HG03354 (cell line): ENCODE results near the gene SLX4IP.

Experiments
- ATAC-seq: cut with Tn5 transposase; IDR thresholded peaks from one replicate; pipeline ENCODE4 v1.9.1; 2021; ENCODE audit warnings: mild to moderate bottlenecking; ENCODE audit not compliant: unreplicated experiment, poor library complexity, severe bottlenecking

Gene SLX4IP

DNA sequence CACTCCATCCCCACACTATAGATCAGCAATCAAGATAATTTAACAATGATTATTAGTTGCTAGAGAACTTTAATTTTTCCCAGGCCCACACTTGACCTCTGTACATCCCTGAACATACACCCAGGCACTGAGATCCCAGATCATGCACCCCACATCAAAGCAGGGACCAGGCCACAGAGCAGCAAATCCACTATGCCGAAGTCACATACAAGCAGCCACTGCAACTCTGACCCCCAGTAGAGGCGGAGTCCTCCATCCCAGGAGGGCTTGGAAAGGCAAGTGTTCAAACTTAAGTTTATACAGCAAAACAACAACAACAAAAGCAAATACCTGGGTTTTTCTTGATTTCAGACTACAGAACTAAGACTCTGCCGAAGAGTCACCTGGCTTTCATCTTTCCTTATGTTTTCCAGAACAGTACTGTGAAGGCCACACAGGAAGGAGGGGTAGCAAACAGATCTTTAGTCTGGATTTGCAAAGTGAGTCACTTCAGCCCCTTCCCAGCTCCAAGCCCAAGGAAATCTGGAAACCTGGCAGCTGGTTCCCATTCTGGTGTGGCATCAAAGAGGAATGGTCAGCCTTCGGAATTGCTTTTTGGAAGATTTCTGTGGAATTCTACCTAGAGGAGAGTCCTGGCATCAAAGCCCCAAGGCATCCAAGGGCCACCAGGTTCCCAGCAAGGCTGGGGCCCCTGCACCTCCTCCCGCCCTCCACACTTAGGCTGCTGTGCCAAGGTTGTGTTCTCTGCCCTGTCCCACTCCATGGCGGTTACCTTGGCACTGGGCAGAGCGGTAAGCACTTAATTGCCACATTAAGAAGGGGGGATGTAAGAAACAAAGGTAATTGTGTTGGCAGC lies 231.3 kb downstream of the SLX4IP start:
- no peak for ATAC-seq

DNA sequence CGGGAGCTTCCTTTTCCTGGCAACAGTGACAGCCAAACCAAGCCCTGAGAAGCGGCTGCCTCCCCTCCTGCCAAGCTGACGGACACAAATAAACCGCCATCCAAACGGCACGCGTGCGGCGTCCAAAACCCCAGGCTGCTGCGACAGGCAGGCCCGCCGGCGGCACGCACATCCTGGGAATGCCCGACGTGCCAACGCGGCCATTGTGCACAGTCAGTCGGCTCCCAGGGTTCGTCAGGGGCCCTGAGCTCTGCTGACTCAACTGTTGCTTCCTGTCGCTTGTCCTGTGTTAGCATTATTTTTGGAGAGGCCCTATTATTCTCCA lies 231.9 kb downstream of the SLX4IP start:
- no peak for ATAC-seq

DNA sequence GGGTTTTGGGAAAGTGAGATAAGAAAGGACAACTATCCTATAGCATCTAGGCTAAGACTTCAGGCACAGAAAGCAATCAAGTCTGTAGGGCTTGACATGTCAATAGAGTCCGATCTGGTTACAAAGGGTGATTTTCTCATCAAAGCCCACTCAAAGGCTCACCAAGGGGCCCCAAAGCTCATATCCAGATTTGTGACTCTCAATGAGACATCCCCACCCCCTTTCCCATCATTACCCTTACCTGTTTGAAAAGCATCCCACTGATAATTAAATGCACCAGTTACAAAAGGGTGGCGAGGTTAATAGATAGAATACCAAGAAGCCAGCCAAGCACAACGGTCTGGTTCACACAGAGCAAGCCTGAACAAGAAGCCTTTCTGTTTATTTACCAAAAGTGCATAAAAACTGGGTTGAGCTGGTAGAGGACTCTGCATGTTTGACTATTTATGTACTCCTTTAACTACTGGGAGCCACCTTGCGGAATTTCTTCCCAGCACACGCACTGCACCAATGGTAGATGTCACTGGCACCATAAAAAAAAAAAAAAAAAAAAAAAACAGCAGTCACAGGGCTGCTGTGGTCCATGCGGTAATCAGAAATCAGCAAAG lies 232.6 kb downstream of the SLX4IP start:
- no peak for ATAC-seq

DNA sequence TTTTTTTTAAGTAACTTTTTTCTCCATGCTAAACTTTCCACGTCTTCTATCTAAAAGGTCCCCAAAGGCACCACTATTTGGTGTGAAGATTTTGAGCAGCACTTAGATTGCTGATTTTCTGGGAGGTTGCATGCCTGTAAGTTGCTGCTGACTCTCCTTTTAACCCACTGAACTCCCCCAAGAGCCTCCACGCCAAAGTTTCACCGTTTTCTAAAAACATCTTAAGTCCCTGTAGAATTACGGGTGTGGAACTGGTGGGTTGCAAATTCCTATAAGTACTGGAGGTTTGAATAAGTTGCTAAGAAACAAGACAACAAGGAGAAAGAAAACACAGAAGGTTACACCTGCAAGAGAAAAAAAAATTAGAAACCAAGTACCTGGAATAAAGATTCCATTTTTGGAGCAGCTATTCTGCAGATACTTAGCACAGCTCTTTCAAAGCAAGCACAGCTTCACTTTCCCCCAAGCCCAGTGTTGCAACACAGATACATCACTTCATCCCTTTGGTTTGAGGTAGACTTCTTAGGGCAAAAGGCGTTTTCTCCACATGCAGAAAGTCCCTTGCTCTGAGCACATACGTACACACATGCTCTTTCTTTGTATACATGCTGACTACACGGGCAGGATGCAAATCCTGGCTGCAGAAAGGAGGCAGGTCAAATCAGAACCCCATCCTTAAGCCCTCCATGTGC lies 233.7 kb downstream of the SLX4IP start:
- no peak for ATAC-seq

DNA sequence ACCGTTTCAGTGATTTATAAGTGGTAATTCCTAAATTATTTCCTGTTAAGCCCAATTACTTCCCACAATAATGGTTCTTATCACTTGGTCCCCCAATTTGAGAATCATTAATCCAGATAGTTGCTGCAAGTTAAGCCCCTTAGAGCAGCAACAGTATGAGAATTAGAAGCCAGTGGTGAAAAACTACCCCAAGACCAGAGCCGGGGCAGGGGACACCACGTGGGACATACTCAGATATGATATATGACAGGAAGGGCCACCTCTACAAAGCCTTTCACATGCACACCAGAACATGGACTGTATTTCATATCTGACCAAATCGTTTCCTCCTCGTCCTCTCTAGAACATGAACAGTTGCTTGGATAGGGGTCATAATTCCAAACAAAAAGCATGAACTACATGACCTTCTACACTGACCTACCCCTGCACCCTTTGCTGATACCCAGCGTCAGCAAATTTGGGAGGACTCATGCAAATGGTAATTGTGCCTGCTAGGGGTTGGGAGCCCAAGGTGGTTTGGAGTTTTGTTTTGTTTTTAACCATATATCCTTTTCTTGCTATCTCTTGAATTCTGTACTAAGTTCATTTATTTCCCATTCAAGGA lies 234.8 kb downstream of the SLX4IP start:
- ATAC-seq: no peak

DNA sequence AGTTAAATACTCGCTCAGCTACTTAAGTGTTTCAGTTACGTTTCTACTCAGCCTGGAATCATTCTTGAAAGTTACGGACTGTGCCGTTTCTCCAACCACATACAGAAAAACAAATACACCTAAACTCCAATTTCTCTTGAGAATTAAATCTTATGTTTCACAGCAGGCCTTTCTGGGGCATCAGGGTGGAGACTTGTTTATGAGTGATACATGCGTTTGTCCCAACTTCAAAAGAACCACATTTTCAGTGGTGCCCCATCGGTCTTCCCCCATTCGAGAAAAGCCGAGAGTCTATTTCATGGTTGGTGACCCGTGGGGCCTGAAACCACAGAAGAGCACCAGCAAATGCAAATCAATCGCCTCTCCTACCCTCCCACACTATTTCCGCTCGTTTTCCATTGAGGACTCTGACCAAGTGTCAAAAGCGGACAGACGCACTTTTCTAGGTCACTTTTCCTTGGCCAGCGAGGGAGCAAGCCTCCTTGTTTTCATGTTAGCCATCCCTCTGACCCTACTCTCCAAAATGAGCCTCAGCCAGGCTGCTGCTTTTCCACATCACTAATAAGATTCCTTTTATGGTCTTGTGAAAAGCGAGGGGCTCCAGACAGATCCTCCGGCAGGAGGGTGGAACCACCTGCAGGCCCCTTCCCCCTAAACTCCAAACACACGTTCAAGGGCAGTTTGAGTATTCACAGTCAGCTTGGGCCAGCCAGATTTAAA lies 235.6 kb downstream of the SLX4IP start:
- ATAC-seq: peak; percentile 20

DNA sequence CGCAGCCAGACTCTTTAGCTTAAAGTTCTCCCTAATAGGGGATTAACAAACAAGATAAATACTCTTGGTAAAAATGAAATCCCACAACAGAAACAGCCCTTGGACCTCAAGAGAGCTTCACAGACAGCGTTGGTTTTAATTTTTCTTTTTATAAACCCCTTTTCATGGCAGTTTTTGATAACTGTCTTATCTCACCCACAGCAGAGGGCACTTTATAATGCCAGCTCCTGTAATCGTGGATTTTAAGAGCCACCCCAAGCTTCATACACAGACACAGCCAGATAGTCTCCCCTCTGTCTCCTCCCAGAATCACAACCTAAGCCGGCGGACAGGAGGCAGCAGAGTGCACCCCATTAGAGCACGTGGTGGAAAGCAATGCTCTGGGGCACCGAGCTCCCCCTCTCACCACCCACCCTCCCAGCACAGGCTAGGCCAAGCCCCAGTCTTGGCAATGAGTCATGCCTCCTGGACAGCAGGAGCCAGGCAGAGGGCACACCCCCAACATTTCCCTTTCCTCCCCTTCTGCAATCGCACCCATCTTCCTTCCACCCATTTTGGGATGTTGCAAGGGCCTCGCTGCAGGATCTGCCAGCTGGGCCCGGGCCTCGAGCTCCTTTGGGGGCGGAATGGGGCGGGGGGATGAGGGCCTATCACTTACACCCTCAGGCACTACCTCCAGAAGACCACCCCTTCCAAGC lies 236.3 kb downstream of the SLX4IP start:
- ATAC-seq: peak; percentile 34

DNA sequence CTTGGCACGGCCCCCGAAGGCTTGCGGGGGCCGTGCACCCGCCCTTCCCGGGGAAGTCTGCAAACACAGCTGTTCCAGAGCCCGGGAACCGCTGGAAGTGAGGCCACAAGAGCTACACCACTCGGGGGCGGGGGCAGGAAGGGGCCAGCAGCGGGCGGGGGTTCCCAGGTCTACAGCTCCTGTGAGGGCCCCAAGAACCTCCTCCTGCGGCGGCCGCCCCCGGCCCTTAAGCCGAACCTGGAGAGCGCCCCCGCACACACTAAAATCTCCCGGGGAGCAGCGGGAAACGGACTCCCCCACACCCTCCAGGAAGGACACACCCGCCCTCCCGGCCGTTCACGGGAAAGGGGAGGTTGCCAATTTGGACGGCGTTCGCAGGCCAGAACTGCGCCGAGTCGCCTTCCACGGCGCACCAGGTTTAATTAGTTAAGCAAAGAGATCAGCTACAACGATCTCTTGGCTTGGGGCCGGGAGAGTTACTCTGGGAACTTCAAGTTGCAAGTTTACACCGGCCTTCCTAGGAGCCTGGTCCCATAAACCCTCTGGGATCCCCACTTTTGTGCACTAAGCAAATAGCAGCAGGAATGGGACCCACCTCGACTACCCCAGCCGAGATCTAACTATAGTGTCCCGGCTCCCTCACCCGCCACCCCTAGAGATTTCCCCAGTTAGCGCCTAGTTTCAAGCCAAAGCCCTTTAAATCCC lies 237.0 kb downstream of the SLX4IP start:
- no peak for ATAC-seq

DNA sequence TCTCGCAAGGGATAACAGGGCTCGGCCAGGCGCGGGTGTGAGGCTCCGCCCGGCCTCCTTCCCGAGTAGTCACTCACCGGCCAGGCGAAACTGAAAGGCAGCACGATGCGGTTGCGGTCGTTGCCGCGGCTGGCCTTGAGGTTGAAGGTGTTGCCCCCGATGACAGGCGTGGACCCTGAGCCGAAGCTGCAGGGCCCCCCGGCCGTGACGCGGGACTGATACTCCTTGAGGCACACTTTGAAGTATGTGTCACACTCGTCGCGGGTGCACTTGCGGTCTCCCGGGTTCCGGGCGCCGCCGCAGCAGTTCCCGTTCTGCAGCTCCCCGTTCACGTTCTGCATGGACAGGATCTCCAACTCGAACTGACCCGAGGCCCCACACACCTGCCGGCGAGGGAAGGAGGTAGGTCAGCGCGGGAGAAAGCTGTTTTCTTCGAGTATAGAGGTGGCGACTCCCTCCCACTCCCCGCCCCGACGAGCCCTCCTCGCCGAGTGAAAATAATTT lies 237.6 kb downstream of the SLX4IP start:
- no peak for ATAC-seq

DNA sequence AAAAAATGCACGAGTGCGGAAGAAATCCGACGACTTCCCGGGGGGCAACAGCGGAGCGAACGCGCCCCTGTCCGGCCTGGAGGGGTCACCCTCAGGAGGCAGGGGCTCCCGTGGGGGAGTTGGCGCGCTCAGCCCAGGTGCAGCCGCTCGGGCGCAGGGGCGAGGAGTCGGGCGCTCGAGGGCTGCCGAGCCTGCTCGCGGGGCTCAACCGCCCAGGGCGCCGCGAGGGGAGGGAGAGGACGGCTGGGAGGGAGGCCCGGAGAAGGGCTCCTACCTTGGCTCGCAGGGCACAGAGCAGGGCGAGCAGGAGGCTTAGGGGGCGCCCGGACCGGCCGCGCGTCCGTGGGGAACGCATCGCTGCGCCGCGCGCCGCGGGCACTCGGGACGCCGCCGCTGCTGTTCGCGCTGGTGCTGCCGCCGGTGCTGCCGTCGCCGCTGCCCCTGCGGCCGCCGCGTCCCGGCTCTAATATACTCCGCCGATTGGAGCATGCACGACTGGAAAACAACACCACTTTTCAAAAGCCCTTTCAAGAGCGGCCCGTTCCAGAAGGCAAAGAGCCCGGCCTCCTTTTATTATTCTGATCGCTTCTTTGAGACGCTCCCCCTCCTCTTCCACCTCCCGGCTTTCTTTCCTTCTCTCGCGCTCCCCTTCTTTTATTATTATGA lies 238.2 kb downstream of the SLX4IP start:
- ATAC-seq: peak; percentile 3

DNA sequence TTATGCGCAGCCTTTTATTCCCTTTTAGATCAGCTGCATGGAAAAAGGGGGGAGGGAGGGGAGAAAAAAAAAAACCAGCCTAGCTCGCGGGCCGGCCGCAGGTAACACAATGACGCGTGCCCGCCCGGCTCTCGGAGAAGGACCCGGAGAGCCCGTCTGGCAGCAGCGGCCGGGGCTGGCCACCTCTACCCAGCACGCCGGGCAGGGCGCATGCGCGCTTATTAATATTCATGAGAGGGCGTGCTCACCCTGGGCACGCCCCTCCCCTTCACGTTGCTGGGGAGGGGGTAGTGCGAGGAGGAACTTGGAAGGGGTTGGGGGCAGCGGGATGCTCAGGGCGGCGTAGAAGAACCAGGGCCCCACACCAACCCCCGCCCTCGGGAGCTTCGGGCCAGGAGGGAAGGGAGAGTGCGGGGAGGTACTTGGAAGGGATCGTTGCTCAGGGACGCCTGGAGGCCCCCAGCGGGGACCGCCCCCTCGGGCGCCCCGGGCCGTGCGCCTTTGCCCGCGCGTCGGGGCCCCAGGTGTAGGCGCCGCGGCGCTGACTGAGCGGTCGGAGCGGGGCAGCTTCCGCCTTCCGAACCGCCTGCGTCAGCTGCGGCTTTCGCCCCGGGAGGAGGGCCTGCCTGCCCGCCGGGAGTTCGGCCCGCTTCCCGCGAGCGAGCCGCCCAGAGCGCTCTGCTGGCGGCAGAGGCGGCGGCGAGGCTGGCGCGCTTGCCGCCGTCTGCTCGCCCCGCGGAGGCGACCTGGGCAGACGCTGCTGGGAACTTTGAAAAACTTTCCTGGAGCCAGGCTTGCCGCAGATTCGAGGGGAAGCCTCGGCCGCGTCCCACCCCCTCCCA lies 239.0 kb downstream of the SLX4IP start, which contains the start of gene JAG1:
Gene JAG1, minus strand, starts transcription at position 158 of the 842 bp plus-strand sequence. CDS start 469 bp downstream, outside the sequence.
- ATAC-seq: peak; percentile 63

DNA sequence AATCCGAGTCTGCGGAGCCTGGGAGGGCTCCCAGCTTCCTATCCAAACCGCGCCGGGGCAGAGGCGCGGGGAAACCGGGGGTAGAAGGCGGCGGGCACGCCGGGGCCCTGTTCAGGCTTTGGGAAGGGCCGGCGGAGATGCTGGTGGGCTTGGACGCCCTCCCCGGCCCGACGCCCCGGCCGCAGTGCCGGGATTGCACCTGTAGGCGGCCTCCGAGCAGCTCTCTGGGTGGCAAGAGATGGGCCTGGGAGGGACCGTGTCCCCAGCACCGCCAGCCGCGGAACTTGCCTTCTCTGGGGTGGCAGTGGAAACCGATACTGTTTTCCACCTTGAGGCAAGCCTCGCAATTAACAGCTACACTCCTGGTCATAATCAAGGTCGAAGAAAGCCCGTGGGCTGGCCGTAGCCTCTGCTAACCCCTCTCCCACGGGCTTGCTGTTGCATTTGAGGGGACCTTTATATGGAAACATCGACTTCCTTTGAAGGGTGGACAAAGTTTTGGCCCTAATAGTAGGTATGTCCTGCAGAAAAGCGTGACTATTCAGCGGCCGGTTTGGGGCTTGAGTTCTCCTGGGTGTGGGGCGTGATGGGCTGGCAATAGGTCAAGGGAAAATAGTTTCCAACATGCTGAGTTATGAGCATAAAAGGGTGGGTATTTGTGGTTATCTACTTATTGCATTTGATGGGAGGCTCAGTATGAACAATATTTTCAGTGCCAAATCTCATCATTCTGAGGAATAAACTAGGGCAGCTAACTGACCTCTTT lies 239.8 kb downstream of the SLX4IP start:
- peak; percentile 59 for ATAC-seq

DNA sequence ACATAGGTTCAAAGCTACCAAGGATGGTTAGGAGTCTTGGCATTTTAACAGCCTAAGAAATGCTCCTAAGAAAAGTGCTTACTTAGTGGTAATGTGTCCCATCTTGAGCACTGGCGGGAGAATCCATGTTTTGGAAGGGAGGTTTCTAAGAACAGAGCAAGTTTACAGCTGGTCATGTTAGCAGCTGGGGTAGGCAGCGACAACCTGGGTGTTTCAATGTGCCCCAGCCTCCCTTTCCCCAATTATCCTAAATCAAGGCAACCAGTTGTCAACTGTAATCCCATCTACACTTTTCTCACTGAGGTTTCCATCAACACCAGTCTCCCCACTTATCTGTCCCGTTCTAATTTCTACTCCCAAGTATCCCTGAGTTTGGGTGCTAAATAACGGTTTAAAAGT lies 240.3 kb downstream of the SLX4IP start:
- no peak for ATAC-seq

DNA sequence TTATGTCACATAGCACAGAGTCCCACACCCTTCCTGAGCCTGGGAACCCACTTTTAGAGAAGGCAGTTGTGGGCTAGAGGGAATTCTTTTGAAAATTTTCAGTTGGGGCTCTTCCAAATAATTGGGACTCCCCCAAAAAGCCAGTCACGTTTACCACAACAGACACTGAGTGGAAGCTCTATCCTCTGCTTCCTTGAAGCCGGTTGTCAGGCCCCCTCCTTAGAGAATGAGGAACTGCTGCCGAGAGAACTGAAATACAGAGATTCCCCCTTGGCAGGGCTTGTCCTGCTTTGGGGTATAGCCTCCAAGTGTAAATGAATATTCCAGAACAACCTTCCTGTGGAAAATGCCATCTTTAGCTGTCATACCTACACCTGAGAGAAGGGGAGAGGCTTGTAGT lies 241.4 kb downstream of the SLX4IP start:
- no peak for ATAC-seq
